Putamen (tissue), 1 donor: Measurements from ENCODE around the gene TCF4.

Experiments used
- DNase-seq: peaks from one replicate; pipeline ENCODE4 v3.0.0-alpha.2; 2016; ENCODE audit warnings: low spot score

TCF4 gene

GRCh38 chr18:55261253-55261652 lies 326.7 kb downstream of the TCF4 start:
- no peak for DNase-seq

DNA sequence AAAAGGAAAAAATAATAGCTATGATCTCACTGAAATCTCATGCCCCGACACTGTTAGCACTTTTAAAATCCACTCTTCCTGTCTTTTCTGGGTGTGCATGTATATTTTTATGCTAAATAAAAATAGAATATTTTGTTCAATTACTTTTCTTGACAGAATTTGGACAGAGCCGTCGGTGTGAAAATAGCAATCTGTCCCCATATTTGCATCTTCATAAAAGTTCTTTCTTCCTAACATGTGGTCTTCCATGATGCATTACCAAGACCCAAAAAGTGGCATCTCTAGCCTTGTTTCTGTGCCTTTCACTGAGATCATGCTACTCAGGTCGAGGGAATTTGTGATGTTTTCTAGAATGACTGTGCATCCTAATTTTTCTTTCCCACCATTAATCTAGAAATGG lies 329.9 kb downstream of the TCF4 start:
- no peak for DNase-seq

GRCh38 chr18:55256929-55257289 lies 331.1 kb downstream of the TCF4 start:
- no peak for DNase-seq

- DNase-seq: no peak
Observed at GRCh38 chr18:55256226-55256928, 331.6 kb downstream of the TCF4 start.

GRCh38 chr18:55253814-55254213 lies 334.2 kb downstream of the TCF4 start:
- DNase-seq: no peak

GRCh38 chr18:55252901-55253300 lies 335.1 kb downstream of the TCF4 start:
- DNase-seq: no peak

GRCh38 chr18:55252053-55252675 lies 335.8 kb downstream of the TCF4 start:
- DNase-seq: no peak

GRCh38 chr18:55251254-55251971 lies 336.6 kb downstream of the TCF4 start:
- DNase-seq: no peak

DNA sequence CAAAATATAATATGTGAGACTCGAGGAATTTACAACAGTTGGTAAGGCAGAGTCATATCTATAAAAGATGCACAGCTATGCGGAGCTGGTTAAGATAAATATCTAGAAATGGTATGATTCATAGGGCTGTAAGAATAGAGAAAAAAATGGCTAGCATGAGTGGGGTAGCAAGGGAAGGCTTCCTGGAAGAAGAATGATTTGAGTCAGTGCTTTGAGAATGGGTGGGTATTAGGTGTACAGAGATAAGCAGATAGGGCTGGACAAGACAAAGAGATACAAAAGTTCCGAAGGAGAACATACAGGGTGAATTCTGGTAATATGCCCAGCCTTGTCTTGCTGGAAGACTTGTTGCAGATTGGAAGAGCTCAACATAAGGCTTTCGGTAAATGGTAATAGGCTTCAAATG lies 337.2 kb downstream of the TCF4 start:
- no peak for DNase-seq

DNA sequence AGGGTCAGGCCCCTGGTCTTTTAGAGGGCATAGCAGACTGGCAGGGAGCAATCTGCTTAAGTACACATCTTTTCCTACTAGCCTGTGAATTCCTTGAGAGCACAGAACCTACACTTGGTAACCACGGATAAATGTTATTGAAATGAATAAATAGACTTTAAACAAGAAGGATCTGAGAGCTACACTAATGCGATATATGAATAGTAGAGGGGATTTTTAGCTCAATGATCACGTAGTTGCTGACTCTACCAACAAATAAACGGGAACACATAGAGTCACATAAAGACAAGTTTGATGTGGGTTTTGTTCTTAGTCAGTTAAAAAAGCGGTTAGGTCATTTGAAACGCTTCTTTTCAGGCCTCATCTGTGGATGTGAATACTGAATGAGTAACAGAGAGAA lies 338.4 kb downstream of the TCF4 start:
- DNase-seq: no peak

- no peak for DNase-seq
Observed at GRCh38 chr18:55248495-55248894, 339.5 kb downstream of the TCF4 start.

DNA sequence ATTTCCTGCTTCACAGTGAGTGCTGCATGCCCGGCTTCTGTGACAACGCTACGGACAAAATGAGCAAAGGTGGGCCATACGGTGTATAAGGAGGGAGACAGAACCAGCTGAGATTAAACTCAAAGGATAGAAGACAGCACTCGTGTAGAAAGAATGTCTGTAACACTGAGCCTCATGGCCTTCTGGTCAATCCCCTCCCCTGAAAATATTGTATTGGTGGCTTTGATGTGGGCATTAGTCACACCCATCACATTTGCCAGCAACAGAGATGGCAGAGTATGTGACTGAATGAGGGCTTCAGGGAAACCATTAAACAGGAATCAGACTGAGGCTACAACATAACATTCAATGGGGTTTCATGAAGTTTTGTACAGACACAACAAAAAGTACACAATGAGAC lies 341.0 kb downstream of the TCF4 start:
- DNase-seq: no peak

- no peak for DNase-seq
Observed at GRCh38 chr18:55246278-55246677, 341.7 kb downstream of the TCF4 start.

DNA sequence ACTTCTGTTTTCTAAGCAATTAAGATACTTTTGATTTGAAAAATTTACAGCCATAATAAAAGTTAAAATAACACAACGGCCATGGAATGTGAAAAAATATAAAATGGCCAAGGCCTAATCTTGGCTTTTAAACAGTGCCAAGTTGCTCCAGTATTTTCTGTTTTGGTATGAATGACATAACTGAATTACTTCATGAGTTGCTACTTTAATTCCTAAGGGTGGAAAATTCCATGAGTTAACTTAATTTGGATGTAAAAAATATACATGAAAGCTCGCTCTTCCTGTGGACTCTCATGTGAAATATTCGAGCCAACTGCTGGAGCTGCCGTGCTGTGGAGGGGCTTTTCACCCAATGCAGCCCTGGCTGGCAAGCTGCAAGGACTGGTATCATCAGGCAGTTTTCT lies 342.8 kb downstream of the TCF4 start:
- no peak for DNase-seq

- no peak for DNase-seq
Observed at GRCh38 chr18:55244546-55244945, 343.4 kb downstream of the TCF4 start.

DNA sequence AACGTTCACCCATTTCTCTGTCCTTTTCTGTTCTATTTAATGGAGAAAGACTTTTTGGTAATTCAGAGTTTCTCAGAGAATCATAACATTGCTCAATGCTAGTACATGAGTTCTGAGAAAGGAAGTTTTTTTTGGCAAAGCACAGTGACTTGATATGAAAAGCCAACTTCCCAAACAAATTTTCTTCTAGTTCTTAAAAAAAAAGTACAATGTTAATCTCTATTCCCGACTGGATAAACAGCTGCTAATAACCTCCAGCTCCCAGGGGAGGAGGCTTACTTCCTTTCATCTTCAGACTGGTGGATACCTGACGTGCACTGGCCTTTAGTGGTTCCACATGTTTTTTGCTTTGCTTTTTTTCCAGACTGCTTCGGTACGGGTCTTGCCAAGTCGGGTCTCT lies 344.1 kb downstream of the TCF4 start:
- DNase-seq: no peak

DNA sequence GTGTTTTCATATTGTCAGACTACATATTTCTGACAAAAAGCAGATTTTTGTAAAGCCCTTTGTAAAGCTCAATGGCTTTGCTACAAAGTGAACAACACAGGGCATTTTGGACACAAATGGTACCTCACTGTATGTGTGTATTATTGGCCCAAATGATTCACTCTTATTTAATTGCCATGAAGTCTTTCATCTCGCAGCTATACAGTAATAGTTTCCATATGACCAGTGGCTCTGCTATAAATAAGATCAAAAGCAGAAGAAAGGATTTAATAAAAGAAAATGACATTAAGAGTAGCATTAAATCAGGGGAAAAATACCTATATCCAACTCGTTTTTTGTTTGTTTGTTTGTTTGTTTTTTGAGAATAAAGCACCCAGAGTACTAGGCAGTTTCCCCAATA lies 344.7 kb downstream of the TCF4 start:
- DNase-seq: no peak

DNA sequence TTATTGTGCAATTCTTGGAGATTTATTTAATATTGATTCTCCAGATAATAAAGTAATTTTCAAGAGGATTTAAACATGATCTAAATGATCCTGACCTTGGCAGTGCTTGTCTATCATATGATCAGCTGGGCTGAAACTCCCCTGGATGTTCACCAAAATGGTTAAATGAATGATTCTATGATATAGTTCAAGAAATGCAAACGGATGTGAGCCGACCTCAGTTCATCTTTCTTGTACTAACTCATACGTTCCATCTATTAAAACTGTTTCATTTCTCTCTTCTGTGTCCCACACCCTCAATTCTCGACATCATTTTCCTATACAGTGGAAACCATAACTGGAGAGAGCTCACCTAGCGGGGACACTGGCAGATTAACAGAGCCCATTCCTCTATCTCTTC lies 347.0 kb downstream of the TCF4 start:
- no peak for DNase-seq

DNA sequence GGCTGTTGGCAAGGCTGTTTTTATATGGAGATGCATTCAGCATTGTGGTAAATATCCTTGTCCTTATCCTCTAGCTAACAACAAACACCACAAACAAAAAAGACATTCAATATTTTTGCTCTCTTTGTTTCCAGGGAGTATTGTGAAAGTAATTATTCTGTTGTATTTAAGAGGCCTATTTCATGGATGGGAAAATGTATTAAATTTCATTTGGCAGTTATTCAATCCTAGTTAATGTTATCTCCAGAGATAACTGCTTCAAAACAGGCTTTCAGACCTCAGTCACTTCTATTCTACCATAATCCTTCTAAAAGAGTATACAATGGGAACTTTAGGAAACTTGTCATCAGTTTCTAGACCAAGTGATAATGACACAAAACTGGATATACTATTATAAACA lies 348.3 kb downstream of the TCF4 start:
- DNase-seq: no peak

- peak; percentile 25 for DNase-seq
Observed at GRCh38 chr18:55237660-55238059, 350.3 kb downstream of the TCF4 start.

GRCh38 chr18:55236150-55236931 lies 351.7 kb downstream of the TCF4 start:
- no peak for DNase-seq

GRCh38 chr18:55235094-55235461 lies 352.9 kb downstream of the TCF4 start:
- no peak for DNase-seq
